ENCODE data around the gene FGF3.
A peak's percentile ranks its signal among the peaks of the same experiment; 100 is the strongest.

GRCh38 chr11:69801513-69802335 lies 17.5 kb downstream of the FGF3 start:
- TF ChIP-seq CTCF (IDR thresholded peaks at IDR 0.05 in 8 of 11, conservative IDR thresholded peaks at IDR 0.05 in 3 of 11) (peak in 8 of 11 experiments; percentile 16 to 75 (median 64)), POLR2AphosphoS5 (IDR thresholded peaks at IDR 0.05) (no peak)

All from spleen (tissue), 7 donors.